ENCODE data around the gene NOL6. TPM values are rescaled to one million over a fixed set of nuclear protein-coding genes. Genes with fewer than 3 reads are reported as not detected.
A peak's percentile ranks its signal among the peaks of the same experiment; 100 is the strongest.

The NOL6 gene
- total RNA-seq, 4 donors from 2014 or later, result 8.9 to 29.1 (median 12.7) TPM

DNA sequence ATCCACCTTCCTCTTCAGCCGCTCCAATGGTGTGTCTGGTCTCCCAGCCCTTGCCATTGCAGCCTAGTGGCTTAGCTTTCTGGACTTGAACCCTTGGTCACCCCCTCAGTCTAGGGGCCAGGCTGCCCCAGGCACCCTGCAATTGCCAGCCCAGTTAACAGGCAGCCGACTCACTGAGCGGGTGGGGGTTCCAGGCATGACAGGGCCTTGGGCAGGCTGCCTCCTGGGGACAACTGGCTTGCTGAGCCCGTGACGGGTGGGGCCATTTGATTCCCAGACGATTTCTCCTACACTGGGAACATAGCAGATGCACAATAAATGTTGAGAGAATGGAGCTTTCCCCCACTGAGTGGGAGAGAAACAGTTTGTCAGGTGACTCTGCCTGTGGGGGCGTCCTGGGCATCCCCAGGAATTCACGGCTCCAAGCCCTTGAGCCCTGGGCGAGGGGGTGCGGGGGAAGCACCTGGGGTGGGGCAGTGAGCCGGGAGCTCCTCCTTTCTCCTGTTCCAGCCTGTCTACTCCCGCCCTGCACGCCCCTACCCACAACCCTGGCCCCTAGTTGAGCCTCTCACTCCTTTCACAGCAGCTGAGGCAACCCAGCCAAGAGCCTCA is 58.7 kb downstream of the NOL6 start:
- intact Hi-C loops (cut with DNase I; ENCODE audit: low total_unique reads) (loop anchor here (5.0 kb wide), 1 partner anchor 38 kb away; no protein-coding TSS in a partner anchor), in situ Hi-C loops (cut with MboI; ENCODE audit: low pct_ligation_motif_present in 1 of 4, low pct_unique_long_range_greater_than_20kb in 1 of 4, low sequenced_read_pairs in 3 of 4) (loop anchor here in 1 of 4 donors (5.0 kb wide), 1 partner anchor 47 kb away; no protein-coding TSS in a partner anchor)
- TF ChIP-seq, protein P1, sequence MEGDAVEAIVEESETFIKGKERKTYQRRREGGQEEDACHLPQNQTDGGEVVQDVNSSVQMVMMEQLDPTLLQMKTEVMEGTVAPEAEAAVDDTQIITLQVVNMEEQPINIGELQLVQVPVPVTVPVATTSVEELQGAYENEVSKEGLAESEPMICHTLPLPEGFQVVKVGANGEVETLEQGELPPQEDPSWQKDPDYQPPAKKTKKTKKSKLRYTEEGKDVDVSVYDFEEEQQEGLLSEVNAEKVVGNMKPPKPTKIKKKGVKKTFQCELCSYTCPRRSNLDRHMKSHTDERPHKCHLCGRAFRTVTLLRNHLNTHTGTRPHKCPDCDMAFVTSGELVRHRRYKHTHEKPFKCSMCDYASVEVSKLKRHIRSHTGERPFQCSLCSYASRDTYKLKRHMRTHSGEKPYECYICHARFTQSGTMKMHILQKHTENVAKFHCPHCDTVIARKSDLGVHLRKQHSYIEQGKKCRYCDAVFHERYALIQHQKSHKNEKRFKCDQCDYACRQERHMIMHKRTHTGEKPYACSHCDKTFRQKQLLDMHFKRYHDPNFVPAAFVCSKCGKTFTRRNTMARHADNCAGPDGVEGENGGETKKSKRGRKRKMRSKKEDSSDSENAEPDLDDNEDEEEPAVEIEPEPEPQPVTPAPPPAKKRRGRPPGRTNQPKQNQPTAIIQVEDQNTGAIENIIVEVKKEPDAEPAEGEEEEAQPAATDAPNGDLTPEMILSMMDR (IDR thresholded peaks at IDR 0.05), result no peak
- no peak for TF ChIP-seq POLR2AphosphoS5 (IDR thresholded peaks at IDR 0.05)
- TF ChIP-seq EP300 (IDR thresholded peaks at IDR 0.05; ENCODE audit: low read depth), result no peak
- TF ChIP-seq POLR2A (IDR thresholded peaks at IDR 0.05), result no peak
- Histone ChIP-seq H3K9me3 (no peaks in the 10 kb centered on the region), H3K4me1 (peaks cover 7 to 38% (median 21%) of the 10 kb centered on the region in 4 donors), H3K27me3 (no peaks in the 10 kb centered on the region), H3K36me3 (no peaks in the 10 kb centered on the region), H3K27ac (peak overlapping the region in 3 of 4 donors; percentile 17 to 54 (median 51)), H3K4me3 (no peak overlapping the region)
- 38 to 100% methylated on average over 1 to 10 of the region's 13 CpGs for WGBS, 2 donors (ENCODE audit: low coverage in 1 of 2)
- no peak for DNase-seq

DNA sequence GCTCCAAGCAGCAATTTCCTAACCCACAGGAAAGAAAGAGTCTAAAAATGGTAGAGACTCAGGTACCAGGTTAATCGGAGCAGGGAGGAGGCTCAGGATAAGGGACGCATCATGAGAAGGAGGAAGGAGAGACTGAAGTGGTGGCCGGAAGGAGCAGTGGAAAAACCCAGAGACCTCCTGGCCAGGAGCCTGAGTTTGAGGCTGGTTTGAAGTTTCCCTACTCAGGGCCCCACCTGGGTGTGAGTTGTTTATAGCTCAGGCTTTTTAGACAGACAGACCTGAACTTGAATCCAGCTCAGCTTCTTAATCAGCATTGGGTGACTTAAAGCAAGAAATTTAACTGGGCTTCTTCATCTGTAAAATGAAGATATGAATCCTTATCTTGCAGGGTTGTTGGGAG is 59.5 kb downstream of the NOL6 start:
- DNase-seq, result no peak
- Histone ChIP-seq H3K4me1 (peaks cover 7 to 38% (median 21%) of the 10 kb centered on the region in 4 donors), H3K9me3 (no peaks in the 10 kb centered on the region), H3K4me3 (no peak overlapping the region), H3K27ac (peak overlapping the region in 2 of 4 donors; percentile 2 to 17), H3K36me3 (no peaks in the 10 kb centered on the region), H3K27me3 (no peaks in the 10 kb centered on the region)
- WGBS, 2 donors (ENCODE audit: low coverage in 1 of 2), result 28% methylated on average over 3 of the region's 3 CpGs; no CpG with 5 or more reads in 1 of the 2 donors
- TF ChIP-seq EP300 (IDR thresholded peaks at IDR 0.05; ENCODE audit: low read depth), result no peak
- TF ChIP-seq, protein P1 (IDR thresholded peaks at IDR 0.05), result no peak
- no peak for TF ChIP-seq POLR2A (IDR thresholded peaks at IDR 0.05)
- TF ChIP-seq POLR2AphosphoS5 (IDR thresholded peaks at IDR 0.05), result no peak
- in situ Hi-C loops (cut with MboI; ENCODE audit: low pct_ligation_motif_present in 1 of 4, low pct_unique_long_range_greater_than_20kb in 1 of 4, low sequenced_read_pairs in 3 of 4) (no loop called here), intact Hi-C loops (cut with DNase I; ENCODE audit: low total_unique reads) (no loop called here)

Small RNA genes lying within 50 kb of the gene (small RNA-seq; reads per million reads assigned to genes)
- gene AL356218.2 (0 reads per million in 4 donors), gene MIR6851 (0 reads per million in 4 donors)

Other genes with a start within 250 kb of the NOL6 start
- gene SPINK4, start 233.8 kb downstream of the NOL6 start, total RNA-seq, result 10 to 100 TPM in 1 of 4 donors, 1 to 10 TPM in 1, not detected in 2; 6.6 to 77.8 TPM
- 100 to 1,000 TPM in 3 of 4 donors, 10 to 100 TPM in 1; 73.2 to 185 (median 131) TPM for gene BAG1, start 209.2 kb downstream of the NOL6 start, total RNA-seq
- 100 to 1,000 TPM in 1 of 4 donors, 10 to 100 TPM in 3; 23.3 to 100 (median 56.5) TPM for gene CHMP5, start 208.9 kb downstream of the NOL6 start, total RNA-seq
- gene NFX1, start 183.4 kb downstream of the NOL6 start, total RNA-seq, result 10 to 100 TPM; 17.7 to 61.6 (median 50.2) TPM
- 100 to 1,000 TPM in 1 of 4 donors, 10 to 100 TPM in 3; 11.9 to 207 (median 27.7) TPM for gene AQP7, start 71.4 kb downstream of the NOL6 start, total RNA-seq
- 10 to 100 TPM in 3 of 4 donors, 1 to 10 TPM in 1; 7.1 to 15.3 (median 12.4) TPM for gene AQP3, start 26.3 kb downstream of the NOL6 start, total RNA-seq
- not detected for gene ANKRD18B, start 50.3 kb upstream of the NOL6 start, total RNA-seq